ENCODE measurements around the gene TMEM45A. TPM values are rescaled to one million over a fixed set of nuclear protein-coding genes. Genes with fewer than 3 reads are reported as not detected.
"Not testable (repeated sequence)": the region's sequence is repeated elsewhere in the genome, so short reads cannot be mapped to it uniquely, and the experiment has no call there.

Gene TMEM45A
- total RNA-seq, 1 experiment from 2014 or later: 41.0 TPM

GRCh38 chr3:100483529-100483928 lies 8.9 kb upstream of the TMEM45A start:
- no peak for DNase-seq (ENCODE audit: low read depth)

DNA sequence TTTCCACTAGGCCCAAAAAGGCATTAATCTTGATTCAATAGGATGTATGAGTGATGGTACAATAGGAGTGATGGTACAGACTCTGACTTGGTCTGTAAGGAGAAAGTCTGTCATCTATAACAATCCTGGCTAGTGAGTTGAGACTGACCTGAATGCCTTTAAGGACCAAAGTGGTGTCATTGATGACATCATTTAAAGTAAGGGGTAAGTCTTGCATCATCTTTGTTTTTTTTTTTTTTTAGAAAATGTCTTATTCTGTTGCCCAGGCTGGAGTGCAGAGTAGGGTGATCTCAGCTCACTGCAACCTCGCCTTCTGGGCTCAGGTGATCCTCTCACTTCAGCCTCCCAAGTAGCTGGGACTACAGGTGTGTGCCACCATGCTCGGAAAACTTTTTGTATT lies 5.6 kb upstream of the TMEM45A start:
- no peak for DNase-seq (ENCODE audit: low read depth)

GRCh38 chr3:100489118-100489517 lies 3.3 kb upstream of the TMEM45A start:
- no peak for DNase-seq (ENCODE audit: low read depth)

- DNase-seq (ENCODE audit: low read depth): peak; percentile 91
Observed at GRCh38 chr3:100496711-100497261, 4.4 kb downstream of the TMEM45A start.

DNA sequence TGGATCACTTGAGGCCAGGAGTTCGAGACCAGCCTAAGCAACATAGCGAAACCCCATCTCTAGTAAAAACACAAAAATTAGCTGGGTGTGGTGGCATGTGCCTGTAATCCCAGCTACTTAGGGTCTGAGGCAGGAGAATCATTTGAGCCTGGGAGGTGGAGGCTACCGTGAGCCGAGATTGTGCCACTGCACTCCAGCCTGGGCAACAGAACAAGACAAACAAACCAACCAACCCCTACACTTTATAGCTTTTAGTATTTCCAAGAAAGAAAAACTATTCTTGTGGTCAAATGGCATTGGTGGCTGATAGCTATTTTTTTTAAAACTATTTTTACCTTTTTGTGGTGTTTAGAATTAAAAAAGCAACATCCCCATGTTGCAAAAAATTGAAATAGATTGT lies 7.2 kb downstream of the TMEM45A start:
- DNase-seq (ENCODE audit: low read depth): no peak

- peak; percentile 63 for DNase-seq (ENCODE audit: low read depth)
Observed at GRCh38 chr3:100500320-100500880, 8.0 kb downstream of the TMEM45A start.

DNA sequence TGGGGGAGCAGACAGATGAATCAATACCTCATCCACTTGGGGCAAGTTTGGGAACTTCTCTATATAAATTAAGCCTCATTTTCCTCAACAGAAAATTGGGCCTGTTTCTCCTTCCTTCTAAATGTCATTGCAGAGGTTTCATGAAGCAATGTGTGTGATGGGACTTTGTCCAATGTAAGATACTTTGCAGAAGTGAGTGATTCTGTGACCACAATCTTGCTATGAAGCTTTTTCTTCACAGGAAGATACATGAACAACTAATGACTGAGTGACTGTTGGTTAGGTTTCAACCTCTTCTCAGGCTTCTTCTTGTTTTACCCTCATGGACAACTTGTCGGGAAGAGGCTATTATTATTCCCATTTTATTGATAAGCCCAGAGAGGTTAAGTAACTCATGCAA lies 11.0 kb downstream of the TMEM45A start:
- no peak for DNase-seq (ENCODE audit: low read depth)

GRCh38 chr3:100506355-100506754 lies 13.9 kb downstream of the TMEM45A start:
- DNase-seq (ENCODE audit: low read depth): peak; percentile 61

- DNase-seq (ENCODE audit: low read depth): not testable (repeated sequence)
Observed at GRCh38 chr3:100509818-100510217, 17.4 kb downstream of the TMEM45A start.

GRCh38 chr3:100516232-100516631 lies 23.8 kb downstream of the TMEM45A start:
- no peak for DNase-seq (ENCODE audit: low read depth)

GRCh38 chr3:100516838-100517237 lies 24.4 kb downstream of the TMEM45A start:
- DNase-seq (ENCODE audit: low read depth): peak; percentile 28

DNA sequence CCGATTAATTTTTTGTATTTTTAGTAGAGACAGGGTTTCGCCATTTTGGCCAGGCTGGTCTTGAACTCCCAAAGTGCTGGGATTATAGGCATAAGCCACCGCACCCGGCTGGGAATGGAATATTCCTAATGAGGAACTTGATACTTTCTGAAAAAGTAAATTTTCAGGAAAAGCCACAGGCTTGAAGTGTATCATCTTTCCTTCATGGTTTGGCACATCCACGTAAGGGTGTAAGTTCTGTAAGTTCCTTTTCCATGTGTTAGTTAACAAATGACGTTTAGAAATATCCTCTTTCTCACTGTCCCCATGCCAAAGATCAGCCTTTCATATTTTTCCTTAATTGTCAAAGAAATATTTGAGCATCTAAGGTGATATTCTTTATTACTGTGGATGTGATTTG lies 24.9 kb downstream of the TMEM45A start:
- DNase-seq (ENCODE audit: low read depth): no peak

DNA sequence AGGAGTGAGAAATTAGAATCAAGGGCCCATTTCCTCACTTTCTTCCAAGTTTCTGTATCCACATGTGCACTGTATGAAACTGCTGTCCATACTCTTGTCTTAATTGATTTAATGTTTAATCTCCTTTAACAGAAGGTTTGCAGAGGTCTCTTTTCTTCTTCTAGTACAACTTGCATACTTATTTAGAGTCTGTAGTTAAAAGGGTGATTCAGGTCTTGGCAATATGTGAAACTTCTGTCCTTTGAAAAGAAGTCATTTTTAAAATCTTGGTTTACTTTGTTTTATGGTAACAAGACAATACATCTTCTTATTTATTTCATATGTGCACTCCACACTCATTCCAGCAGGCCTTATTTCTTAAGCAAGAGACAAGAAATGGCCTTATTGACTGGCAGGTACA lies 25.8 kb downstream of the TMEM45A start:
- no peak for DNase-seq (ENCODE audit: low read depth)

DNA sequence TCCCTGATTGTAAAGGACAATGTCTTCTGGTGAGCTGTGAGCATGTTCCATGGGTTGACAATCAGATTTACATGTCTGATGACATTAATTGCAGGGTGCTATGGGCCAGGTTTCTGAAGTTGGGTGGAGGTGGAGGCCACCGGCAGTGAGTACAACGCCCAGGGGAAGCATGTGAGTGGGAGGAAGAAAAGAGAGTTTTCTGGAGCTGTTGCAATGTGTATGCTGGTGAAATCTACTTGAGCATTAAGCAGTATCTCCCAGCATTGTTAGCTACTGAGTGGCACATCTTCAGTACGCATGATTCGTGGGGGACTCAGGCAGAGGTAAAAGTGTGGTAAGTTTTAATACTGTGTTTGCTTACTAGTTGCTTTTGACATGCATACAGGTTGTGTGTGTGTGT lies 26.6 kb downstream of the TMEM45A start:
- no peak for DNase-seq (ENCODE audit: low read depth)

DNA sequence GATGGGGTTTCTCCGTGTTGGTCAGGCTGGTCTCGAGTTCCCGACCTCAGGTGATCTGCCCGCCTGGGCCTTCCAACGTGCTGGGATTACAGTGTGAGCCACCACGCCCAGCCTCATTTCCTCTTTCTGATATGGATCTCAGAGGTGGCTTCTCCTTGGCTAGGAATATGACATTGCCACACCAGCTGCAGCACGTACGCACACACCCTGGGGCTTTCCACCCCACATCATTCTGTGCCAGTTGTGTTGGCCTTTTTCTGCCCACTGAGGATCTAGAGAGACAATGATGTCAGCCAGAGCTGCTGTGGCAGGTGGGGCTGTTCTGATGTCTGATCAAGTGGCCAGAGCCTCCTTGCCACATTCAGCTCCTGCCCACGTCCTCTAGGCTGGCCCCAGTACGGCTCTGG lies 29.0 kb downstream of the TMEM45A start:
- no peak for DNase-seq (ENCODE audit: low read depth)

GRCh38 chr3:100522125-100522524 lies 29.7 kb downstream of the TMEM45A start:
- no peak for DNase-seq (ENCODE audit: low read depth)

DNA sequence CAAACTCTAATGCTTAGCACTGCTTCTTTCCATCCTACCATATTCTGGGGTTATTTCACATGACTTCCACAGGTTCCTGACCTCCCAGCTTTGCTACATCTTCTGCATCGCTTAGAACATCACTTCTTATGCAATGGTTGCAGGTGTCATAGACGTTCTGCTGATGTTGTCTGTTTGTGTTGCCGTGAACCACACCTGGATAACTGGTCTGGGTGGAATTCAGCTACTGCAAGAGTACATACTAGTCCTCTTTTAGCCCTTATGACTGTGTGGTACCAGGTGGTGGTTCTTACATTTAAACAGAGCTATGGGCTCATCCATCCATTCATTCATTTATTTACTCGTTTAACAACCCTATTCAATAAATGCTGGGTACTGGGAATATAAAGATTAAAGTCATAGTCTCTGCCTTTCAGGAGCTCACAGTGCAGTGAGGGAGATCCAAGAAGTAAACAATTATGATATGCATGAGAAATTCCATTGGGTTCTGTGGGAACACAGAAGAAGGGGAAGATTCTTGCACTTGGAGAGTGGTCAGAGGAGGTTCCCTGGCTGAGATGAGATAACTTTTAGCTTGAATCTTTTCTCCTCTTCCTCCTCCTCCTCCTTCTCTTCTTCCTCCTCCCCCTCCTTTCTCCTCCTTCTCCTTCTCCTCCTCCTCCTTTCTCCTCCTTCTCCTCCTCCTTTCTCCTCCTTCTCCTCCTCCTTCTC lies 30.8 kb downstream of the TMEM45A start:
- DNase-seq (ENCODE audit: low read depth): no peak

DNA sequence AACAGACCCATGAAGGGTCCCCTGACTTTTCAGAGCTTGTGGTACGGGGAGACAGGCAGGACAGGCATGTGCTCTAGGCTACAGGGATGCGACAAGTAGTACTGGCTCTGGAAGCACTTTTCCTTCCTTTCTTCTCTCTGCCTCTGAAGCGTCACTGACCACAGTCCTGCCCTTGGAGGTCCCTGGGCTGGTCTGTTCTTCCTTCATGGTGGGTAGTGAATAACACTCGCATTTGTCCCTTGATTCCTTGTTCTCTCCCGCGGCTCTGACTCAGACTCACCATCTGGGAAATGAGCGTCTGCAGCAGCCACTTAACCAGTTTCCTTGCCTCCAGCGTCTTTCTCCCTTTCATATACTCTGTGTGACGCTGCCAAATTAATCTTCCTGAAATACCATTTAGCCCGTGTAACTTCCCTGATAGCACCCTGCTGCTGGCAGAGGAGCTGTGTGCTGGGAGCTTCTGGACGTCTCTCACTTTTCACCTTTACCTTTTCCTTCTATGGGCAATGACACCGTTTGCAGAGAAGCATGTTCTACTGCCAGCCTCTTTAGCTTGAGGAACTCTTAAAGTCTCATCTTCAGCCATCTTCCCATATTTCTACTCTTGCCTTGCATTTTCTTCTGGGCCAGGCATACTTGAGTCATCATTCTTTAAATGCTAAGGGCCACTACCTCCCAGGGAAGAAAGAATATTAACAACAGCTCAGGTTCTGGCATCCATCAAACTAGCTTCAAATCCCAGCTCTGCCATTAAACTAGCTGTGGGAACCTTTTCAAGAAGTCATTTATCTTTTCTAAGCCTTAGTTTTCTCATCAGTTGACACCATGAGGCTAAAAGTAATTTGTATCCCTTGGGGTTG lies 33.6 kb downstream of the TMEM45A start:
- DNase-seq (ENCODE audit: low read depth): peak; percentile 100

- no peak for DNase-seq (ENCODE audit: low read depth)
Observed at GRCh38 chr3:100526613-100527346, 34.4 kb downstream of the TMEM45A start.

GRCh38 chr3:100527347-100527735 lies 34.9 kb downstream of the TMEM45A start:
- DNase-seq (ENCODE audit: low read depth): no peak

GRCh38 chr3:100531093-100531492 lies 38.7 kb downstream of the TMEM45A start:
- DNase-seq (ENCODE audit: low read depth): no peak

GRCh38 chr3:100532411-100532810 lies 40.0 kb downstream of the TMEM45A start:
- no peak for DNase-seq (ENCODE audit: low read depth)
